Mucosa of descending colon (tissue), 3 donors: ENCODE measurements around the gene LDLRAD4. TPM values are rescaled to one million over a fixed set of nuclear protein-coding genes. Genes with fewer than 3 reads are reported as not detected.

Source experiments
- ATAC-seq: fragments of 200-7000 bp; cut with Tn5 transposase; one replicate; pipeline ENCODE4 v1.9.1; 2020; ENCODE audit warnings: mild to moderate bottlenecking, moderate library complexity
- DNase-seq, 3 donors: peaks; one replicate each; pipeline ENCODE4 v3.0.0-alpha.2; 2020
- H3K36me3 ChIP-seq: fragments of 200-600 bp; one replicate; pipeline ENCODE4 v1.8.0; 2021; ENCODE audit warnings: low read depth, mild to moderate bottlenecking
- H3K4me1 ChIP-seq: fragments of 200-600 bp; one replicate; pipeline ENCODE4 v1.8.0; 2021; ENCODE audit warnings: low read depth, mild to moderate bottlenecking
- H3K4me3 ChIP-seq: fragments of 200-600 bp; one replicate; pipeline ENCODE4 v1.8.0; 2021; ENCODE audit warnings: mild to moderate bottlenecking
- H3K9me3 ChIP-seq: fragments of 200-600 bp; one replicate; pipeline ENCODE4 v1.8.0; 2021; ENCODE audit warnings: mild to moderate bottlenecking
- intact Hi-C, 2 donors: fragments of 100-400 bp; cut with DNase I in 1 of 2; cut with micrococcal nuclease in 1 of 2; formaldehyde crosslinking; loops; one replicate each; pipeline versions ENCODE4 v1.11.0 to v1.11.1; 2022; cut with DNase I, micrococcal nuclease
- total RNA-seq, 3 donors: library from RNA; stranded (reverse); fragmentation: NEBNext Ultra II Directional in 2 of 3; extraction: Animal tissue kit (Norgen Biotek cat#: 25700) in 2 of 3; gene quantifications; one replicate each; pipeline versions ENCODE4 v1.2.1 to v1.2.4, GENCODE V29; 2021 to 2023
- TF ChIP-seq, protein P1 (sequence below): fragments of 200-600 bp; IDR thresholded peaks from one replicate; pipeline ENCODE4 v1.8.0; 2022; ENCODE audit warnings: antibody characterized with exemption, mild to moderate bottlenecking
- donor health status: DM: no; HTN: no; CAD: no; lungs with moderate emphysema.
- donor health status: DM: no; HTN: no; CAD: no.
- donor health status: DM: no; HTN: yes; CAD: no.

Gene LDLRAD4
- total RNA-seq, 3 donors from 2014 or later, result 36.8 to 41.0 (median 37.4) TPM

GRCh38 chr18:13316063-13316462, 97.5 kb downstream of the LDLRAD4 start:
- H3K9me3 ChIP-seq, result peaks cover 18% of the 10 kb centered on the region
- H3K36me3 ChIP-seq, result no peaks in the 10 kb centered on the region
- DNase-seq, result no peak
- no peak overlapping the region for H3K4me3 ChIP-seq
- intact Hi-C loops, result loop anchor here in 1 of 2 donors (10.0 kb wide), 1 partner anchor 91 kb away; no protein-coding TSS in a partner anchor
- no peaks in the 10 kb centered on the region for H3K4me1 ChIP-seq
- no peak for ATAC-seq
- TF ChIP-seq, protein P1, sequence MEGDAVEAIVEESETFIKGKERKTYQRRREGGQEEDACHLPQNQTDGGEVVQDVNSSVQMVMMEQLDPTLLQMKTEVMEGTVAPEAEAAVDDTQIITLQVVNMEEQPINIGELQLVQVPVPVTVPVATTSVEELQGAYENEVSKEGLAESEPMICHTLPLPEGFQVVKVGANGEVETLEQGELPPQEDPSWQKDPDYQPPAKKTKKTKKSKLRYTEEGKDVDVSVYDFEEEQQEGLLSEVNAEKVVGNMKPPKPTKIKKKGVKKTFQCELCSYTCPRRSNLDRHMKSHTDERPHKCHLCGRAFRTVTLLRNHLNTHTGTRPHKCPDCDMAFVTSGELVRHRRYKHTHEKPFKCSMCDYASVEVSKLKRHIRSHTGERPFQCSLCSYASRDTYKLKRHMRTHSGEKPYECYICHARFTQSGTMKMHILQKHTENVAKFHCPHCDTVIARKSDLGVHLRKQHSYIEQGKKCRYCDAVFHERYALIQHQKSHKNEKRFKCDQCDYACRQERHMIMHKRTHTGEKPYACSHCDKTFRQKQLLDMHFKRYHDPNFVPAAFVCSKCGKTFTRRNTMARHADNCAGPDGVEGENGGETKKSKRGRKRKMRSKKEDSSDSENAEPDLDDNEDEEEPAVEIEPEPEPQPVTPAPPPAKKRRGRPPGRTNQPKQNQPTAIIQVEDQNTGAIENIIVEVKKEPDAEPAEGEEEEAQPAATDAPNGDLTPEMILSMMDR, result no peak

GRCh38 chr18:13317801-13318200, 99.2 kb downstream of the LDLRAD4 start:
- no peak for ATAC-seq
- Histone ChIP-seq H3K36me3 (no peaks in the 10 kb centered on the region), H3K4me3 (no peak overlapping the region), H3K4me1 (no peaks in the 10 kb centered on the region), H3K9me3 (peaks cover 18% of the 10 kb centered on the region)
- TF ChIP-seq, protein P1, result no peak
- intact Hi-C loops, result loop anchor here in 1 of 2 donors (10.0 kb wide), 1 partner anchor 93 kb away; no protein-coding TSS in a partner anchor
- no peak for DNase-seq

- no peaks in the 10 kb centered on the region for H3K36me3 ChIP-seq
- intact Hi-C loops, result loop anchor here in 1 of 2 donors (10.0 kb wide), 1 partner anchor 94 kb away; no protein-coding TSS in a partner anchor
- ATAC-seq (no peak), DNase-seq (no peak)
- H3K4me1 ChIP-seq, result no peaks in the 10 kb centered on the region
- no peak overlapping the region for H3K4me3 ChIP-seq
- H3K9me3 ChIP-seq, result peaks cover 18% of the 10 kb centered on the region
- TF ChIP-seq, protein P1, result no peak
Observed at GRCh38 chr18:13318731-13319501, 100.4 kb downstream of the LDLRAD4 start.

DNA sequence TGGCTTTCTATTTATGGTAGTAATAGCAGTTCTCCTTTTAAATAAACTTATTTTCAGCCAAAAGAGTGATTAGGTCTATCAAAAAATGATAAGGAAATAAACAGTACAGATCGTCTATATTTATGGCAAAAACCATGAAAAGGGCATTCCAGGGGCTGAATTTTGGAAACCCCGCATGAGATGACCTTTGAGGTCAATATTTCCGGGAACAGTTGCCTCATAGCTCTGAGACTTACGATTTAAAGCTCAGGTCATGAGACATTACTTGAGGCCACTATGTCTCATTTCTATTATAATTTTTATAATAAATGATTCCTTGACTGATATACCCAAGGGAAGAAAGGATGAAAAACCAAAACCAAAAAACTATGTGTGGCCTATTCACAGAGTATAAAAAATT, 101.1 kb downstream of the LDLRAD4 start:
- Histone ChIP-seq H3K36me3 (no peaks in the 10 kb centered on the region), H3K9me3 (peaks cover 18% of the 10 kb centered on the region), H3K4me1 (no peaks in the 10 kb centered on the region), H3K4me3 (no peak overlapping the region)
- no peak for ATAC-seq
- intact Hi-C loops, result loop anchor here in 1 of 2 donors (10.0 kb wide), 2 partner anchors 55 to 95 kb away; no protein-coding TSS in a partner anchor
- TF ChIP-seq, protein P1, result no peak
- DNase-seq, result no peak

- intact Hi-C loops, result loop anchor here in 1 of 2 donors (10.0 kb wide), 1 partner anchor 55 kb away; no protein-coding TSS in a partner anchor
- TF ChIP-seq, protein P1, result no peak
- DNase-seq (no peak), ATAC-seq (no peak)
- peaks cover 13% of the 10 kb centered on the region for H3K9me3 ChIP-seq
- H3K4me1 ChIP-seq, result no peaks in the 10 kb centered on the region
- H3K4me3 ChIP-seq, result no peak overlapping the region
- no peaks in the 10 kb centered on the region for H3K36me3 ChIP-seq
Observed at GRCh38 chr18:13320096-13320495, 101.5 kb downstream of the LDLRAD4 start.
